Lower leg skin (tissue), 4 donors: ENCODE measurements around the gene EDN1. TPM values are rescaled to one million over a fixed set of nuclear protein-coding genes. Genes with fewer than 3 reads are reported as not detected.
"Not testable (repeated sequence)": the region's sequence is repeated elsewhere in the genome, so short reads cannot be mapped to it uniquely, and the experiment has no call there.

Experiments used
- DNase-seq, 2 donors: peaks; one replicate each; pipeline ENCODE4 v3.0.0-alpha.2; 2019; ENCODE audit warnings: low spot score in 2 of 2
- H3K4me3 ChIP-seq: fragments of 200-600 bp; sonication (generic); 2 replicates; pipeline ENCODE4 v1.5.1; 2017; ENCODE audit warnings: mild to moderate bottlenecking, low read depth; ENCODE audit not compliant: poor library complexity, severe bottlenecking
- CTCF ChIP-seq, 3 donors: fragments of 450-650 bp; IDR thresholded peaks; one replicate each; pipeline ENCODE4 v1.5.1; 2016; ENCODE audit warnings: antibody characterized with exemption in 3 of 3, mild to moderate bottlenecking in 3 of 3, moderate library complexity in 2 of 3
- POLR2A ChIP-seq, 2 donors: fragments of 450-650 bp; IDR thresholded peaks; one replicate each; pipeline ENCODE4 v1.6.1; 2016 to 2017; ENCODE audit warnings: antibody characterized with exemption in 2 of 2, mild to moderate bottlenecking in 1 of 2, moderate library complexity in 1 of 2
- WGBS, 2 donors: methylation state at CpG; one replicate each; pipeline ENCODE4 v1.1.5; 2018; 5-methylcytosine and 5-hydroxymethylcytosine counted together
- intact Hi-C: fragments of 100-400 bp; cut with DNase I; formaldehyde crosslinking; loops from one replicate; pipeline ENCODE4 v1.15.0; 2023; ENCODE audit warnings: low total_unique reads
- total RNA-seq, 4 donors: library from RNA; depleted of rRNA; stranded (reverse); fragments of >200 nt; gene quantifications; one replicate each; pipeline ENCODE4 v1.1.0, GENCODE V29; 2016

The EDN1 gene
- total RNA-seq, 4 donors from 2014 or later, result 11.1 to 42.6 (median 15.5) TPM

DNA sequence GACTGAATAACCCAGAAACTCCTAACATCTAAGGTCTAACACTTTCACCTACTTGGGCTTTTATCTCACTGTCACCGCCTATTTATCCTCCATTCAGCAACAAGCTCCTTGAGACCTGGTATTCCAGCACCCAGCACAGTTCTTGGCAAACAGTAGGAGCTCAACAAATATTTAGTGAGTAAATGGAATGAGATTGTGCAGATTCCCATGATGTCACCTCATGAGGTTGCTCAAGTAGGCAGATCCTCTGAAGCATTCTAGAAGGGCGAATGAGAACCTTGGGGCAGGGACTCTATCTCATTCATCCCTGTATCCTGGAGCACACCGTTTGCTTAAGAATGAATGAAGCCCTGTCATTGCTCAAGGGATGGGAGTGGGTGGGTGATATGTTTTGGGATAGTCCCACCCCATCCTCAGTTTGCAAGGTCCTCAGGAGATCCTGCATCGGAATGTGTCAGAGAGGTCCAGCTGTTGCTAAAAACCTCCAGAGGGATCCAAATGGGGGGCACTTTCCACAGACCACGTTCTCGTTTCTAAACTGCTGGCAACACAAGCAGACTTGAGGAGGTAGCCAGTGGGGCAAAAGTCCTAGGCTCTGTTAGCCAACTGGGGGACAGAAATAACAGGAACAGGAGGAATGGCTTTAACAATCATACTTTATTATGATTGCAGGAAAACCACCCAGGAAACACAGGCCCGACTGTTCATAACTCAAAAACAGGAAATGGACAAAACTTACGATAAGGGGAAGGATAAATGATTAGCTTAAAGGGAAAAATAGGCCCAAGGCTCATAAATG lies 42.0 kb downstream of the EDN1 start:
- no peak for DNase-seq
- TF ChIP-seq POLR2A (IDR thresholded peaks at IDR 0.05), result no peak
- TF ChIP-seq CTCF (IDR thresholded peaks at IDR 0.05), result no peak
- intact Hi-C loops, result no loop called here
- no peak overlapping the region for H3K4me3 ChIP-seq
- 77 to 83% methylated on average over 8 of the region's 8 CpGs for WGBS, 2 donors

DNA sequence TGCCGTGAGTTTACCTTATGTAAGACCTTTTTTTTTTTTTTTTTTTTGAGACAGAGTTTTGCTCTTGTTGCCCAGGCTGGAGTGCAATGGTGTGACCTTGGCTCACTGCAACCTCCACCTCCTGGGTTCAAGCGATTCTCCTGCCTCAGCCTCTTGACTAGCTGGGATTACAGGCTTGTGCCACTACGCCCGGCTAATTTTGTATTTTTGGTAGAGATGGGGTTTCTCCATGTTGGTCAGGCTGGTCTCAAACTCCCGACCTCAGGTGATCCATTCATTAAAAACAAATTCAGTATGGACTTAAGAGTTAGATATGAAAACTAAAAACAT lies 42.6 kb downstream of the EDN1 start:
- DNase-seq, intact Hi-C loops, H3K4me3 ChIP-seq: not testable (repeated sequence)
- WGBS, 2 donors, result 87 to 91% methylated on average over 5 of the region's 5 CpGs

DNA sequence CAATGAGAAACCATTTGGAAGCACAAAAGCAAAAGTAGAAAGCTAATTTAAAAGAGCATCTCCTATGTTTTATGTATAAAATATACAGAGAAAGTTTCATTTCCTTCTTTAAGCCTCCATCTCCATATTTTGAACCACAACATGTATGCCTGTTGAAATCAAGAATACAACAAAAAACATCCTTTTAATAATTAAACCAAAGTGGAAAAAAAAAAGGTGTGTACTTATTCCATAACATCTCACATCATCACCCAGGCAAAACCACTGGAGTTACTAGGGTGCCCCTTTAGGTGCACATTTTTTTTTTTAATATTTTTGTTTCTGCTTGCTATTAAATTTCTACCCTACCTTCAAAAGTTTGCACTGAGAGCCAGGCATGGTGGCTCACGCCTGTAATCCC lies 43.0 kb downstream of the EDN1 start:
- intact Hi-C loops, result no loop called here
- WGBS, 2 donors, result 96 to 100% methylated on average over 1 of the region's 1 CpG
- H3K4me3 ChIP-seq, result no peak overlapping the region
- DNase-seq, result no peak
- TF ChIP-seq POLR2A (IDR thresholded peaks at IDR 0.05), result no peak
- TF ChIP-seq CTCF (IDR thresholded peaks at IDR 0.05), result no peak

DNA sequence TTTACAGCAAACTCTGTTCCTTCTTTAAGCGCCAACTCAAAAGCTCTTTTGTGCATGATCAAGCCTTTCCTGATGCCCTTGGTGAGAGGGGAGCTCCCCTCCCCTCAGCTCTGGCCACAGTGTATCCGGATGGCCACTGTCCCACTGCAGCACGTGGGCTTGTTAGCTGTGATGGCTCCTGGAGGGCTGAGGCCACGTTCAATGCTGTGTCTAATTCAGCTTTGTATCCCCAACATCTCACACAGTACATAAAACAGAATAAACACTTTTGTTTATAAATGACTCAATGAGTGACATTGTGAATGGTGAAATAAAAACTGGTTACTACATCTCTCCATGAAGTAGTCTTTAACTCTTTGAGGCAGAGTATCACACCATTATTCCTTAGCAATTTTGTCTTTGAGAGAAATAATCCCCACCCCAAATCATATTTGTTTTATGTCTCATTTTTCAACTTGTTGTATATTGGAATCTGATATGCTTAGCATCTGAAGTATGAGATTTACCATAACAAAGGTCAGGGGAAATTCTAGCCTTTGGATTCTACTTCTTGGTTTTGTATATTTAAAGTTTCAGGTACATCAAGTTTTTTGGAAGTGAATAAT lies 44.5 kb downstream of the EDN1 start:
- TF ChIP-seq CTCF (IDR thresholded peaks at IDR 0.05), result no peak
- no peak for TF ChIP-seq POLR2A (IDR thresholded peaks at IDR 0.05)
- 85 to 88% methylated on average over 4 of the region's 4 CpGs for WGBS, 2 donors
- no peak overlapping the region for H3K4me3 ChIP-seq
- intact Hi-C loops, result no loop called here
- no peak for DNase-seq

GRCh38 chr6:12335131-12335527 lies 45.0 kb downstream of the EDN1 start:
- 80 to 100% methylated on average over 1 of the region's 1 CpG for WGBS, 2 donors
- no peak overlapping the region for H3K4me3 ChIP-seq
- TF ChIP-seq CTCF (IDR thresholded peaks at IDR 0.05) (no peak), POLR2A (IDR thresholded peaks at IDR 0.05) (no peak)
- intact Hi-C loops, result no loop called here
- no peak for DNase-seq

DNA sequence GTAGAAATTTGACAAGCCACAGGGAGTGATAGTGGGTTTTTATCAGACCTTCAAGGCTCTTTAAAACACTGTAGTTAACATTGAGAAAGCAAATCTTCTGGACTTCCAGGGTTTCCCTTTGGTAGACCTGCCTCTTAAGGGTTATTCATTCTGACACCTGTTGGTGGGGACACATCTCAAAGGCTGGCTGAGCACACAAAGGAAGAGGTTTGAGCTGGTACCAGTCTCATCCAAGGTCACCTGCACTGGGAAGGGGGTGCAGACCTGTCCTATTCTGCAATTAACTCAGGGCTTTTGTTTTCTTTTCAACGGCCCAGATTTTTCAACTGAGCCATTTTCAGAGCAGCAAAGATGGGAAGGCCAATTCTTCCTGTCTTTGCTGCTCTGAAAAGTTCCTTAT lies 45.6 kb downstream of the EDN1 start:
- no peak for TF ChIP-seq POLR2A (IDR thresholded peaks at IDR 0.05)
- TF ChIP-seq CTCF (IDR thresholded peaks at IDR 0.05), result no peak
- intact Hi-C loops, result no loop called here
- no peak overlapping the region for H3K4me3 ChIP-seq
- WGBS, 2 donors, result 61 to 74% methylated on average over 1 of the region's 1 CpG
- DNase-seq, result no peak
